ENCODE results near the gene NUSAP1. TPM values are rescaled to one million over a fixed set of nuclear protein-coding genes. Genes with fewer than 3 reads are reported as not detected.
"Not testable (repeated sequence)": the region's sequence is repeated elsewhere in the genome, so short reads cannot be mapped to it uniquely, and the experiment has no call there.

Gene NUSAP1
- total RNA-seq, 1 experiment from 2014 or later, result 115 TPM

GRCh38 chr15:41424809-41425208 is 92.1 kb downstream of the NUSAP1 start:
- no peaks in the 10 kb centered on the region for H3K4me1 ChIP-seq (ENCODE audit: low read length)
- DNase-seq, result no peak
- no peaks in the 10 kb centered on the region for H3K9me2 ChIP-seq (replicated peaks; ENCODE audit: insufficient read depth, low read length)
- H3K9me3 ChIP-seq (ENCODE audit: low read length), result no peaks in the 10 kb centered on the region
- no peak overlapping the region for H3K4me2 ChIP-seq (ENCODE audit: low read depth, low read length, poor library complexity, severe bottlenecking)
- no peaks in the 10 kb centered on the region; the same call in 1 of the 2 replicates for H4K20me1 ChIP-seq (ENCODE audit: insufficient read depth, low read depth, low read length)
- no peaks in the 10 kb centered on the region for H3K36me3 ChIP-seq (ENCODE audit: insufficient read depth, low read length)
- peaks cover 87% of the 10 kb centered on the region for H3K79me2 ChIP-seq (ENCODE audit: low read length)
- no peak overlapping the region for H2AFZ ChIP-seq (ENCODE audit: low read length)
- H3K4me3 ChIP-seq (ENCODE audit: low read length), result no peak overlapping the region
- H3K27me3 ChIP-seq (ENCODE audit: low read length), result no peaks in the 10 kb centered on the region
- no peak overlapping the region for H3K9ac ChIP-seq (ENCODE audit: low read length)
- no peak overlapping the region for H3K27ac ChIP-seq (ENCODE audit: low read length)

- H3K9ac ChIP-seq (ENCODE audit: low read length); H3K27ac ChIP-seq (ENCODE audit: low read length); H3K36me3 ChIP-seq (ENCODE audit: insufficient read depth, low read length); H3K4me3 ChIP-seq (ENCODE audit: low read length); H2AFZ ChIP-seq (ENCODE audit: low read length); DNase-seq; H3K27me3 ChIP-seq (ENCODE audit: low read length); H3K9me2 ChIP-seq (replicated peaks; ENCODE audit: insufficient read depth, low read length); H3K4me2 ChIP-seq (ENCODE audit: low read depth, low read length, poor library complexity, severe bottlenecking); H4K20me1 ChIP-seq (ENCODE audit: insufficient read depth, low read depth, low read length); H3K9me3 ChIP-seq (ENCODE audit: low read length); H3K4me1 ChIP-seq (ENCODE audit: low read length): not testable (repeated sequence)
- peaks cover 85% of the 10 kb centered on the region for H3K79me2 ChIP-seq (ENCODE audit: low read length)
These were observed 93.2 kb downstream of the NUSAP1 start for GRCh38 chr15:41425907-41426306.

GRCh38 chr15:41429003-41429890 is 96.6 kb downstream of the NUSAP1 start:
- Histone ChIP-seq H3K27me3 (ENCODE audit: low read length) (no peaks in the 10 kb centered on the region), H4K20me1 (ENCODE audit: insufficient read depth, low read depth, low read length) (no peaks in the 10 kb centered on the region), H3K4me1 (ENCODE audit: low read length) (no peaks in the 10 kb centered on the region), H3K9ac (ENCODE audit: low read length) (no peak overlapping the region), H3K9me3 (ENCODE audit: low read length) (no peaks in the 10 kb centered on the region), H3K36me3 (ENCODE audit: insufficient read depth, low read length) (no peaks in the 10 kb centered on the region), H3K4me2 (ENCODE audit: low read depth, low read length, poor library complexity, severe bottlenecking) (no peak overlapping the region), H3K4me3 (ENCODE audit: low read length) (no peak overlapping the region), H3K27ac (ENCODE audit: low read length) (no peak overlapping the region), H2AFZ (ENCODE audit: low read length) (no peak overlapping the region), H3K79me2 (ENCODE audit: low read length) (peaks cover 82% of the 10 kb centered on the region), H3K9me2 (replicated peaks; ENCODE audit: insufficient read depth, low read length) (no peaks in the 10 kb centered on the region)
- DNase-seq, result no peak

Other genes with a start within 250 kb of the NUSAP1 start
- gene INO80, start 216.6 kb upstream of the NUSAP1 start, total RNA-seq (2014; rRNA removed; shearing (Covaris generic); ENCODE audit: low replicate concordance), result 20.3 and 31.4 TPM in 2 replicates
- gene EXD1, start 102.1 kb upstream of the NUSAP1 start, total RNA-seq (2014; rRNA removed; shearing (Covaris generic); ENCODE audit: low replicate concordance), result not detected in 2 replicates
- 97.6 and 104 TPM in 2 replicates for gene CHP1, start 101.6 kb upstream of the NUSAP1 start, total RNA-seq (2014; rRNA removed; shearing (Covaris generic); ENCODE audit: low replicate concordance)
- 7.7 and 13.1 TPM in 2 replicates for gene OIP5, start 290 bp upstream of the NUSAP1 start, total RNA-seq (2014; rRNA removed; shearing (Covaris generic); ENCODE audit: low replicate concordance)
- gene NDUFAF1, start 69.6 kb downstream of the NUSAP1 start, total RNA-seq (2014; rRNA removed; shearing (Covaris generic); ENCODE audit: low replicate concordance), result 22.6 and 24.7 TPM in 2 replicates
- gene RTF1, start 84.2 kb downstream of the NUSAP1 start, total RNA-seq (2014; rRNA removed; shearing (Covaris generic); ENCODE audit: low replicate concordance), result 25.7 and 33.5 TPM in 2 replicates
- not detected in 2 replicates for gene ITPKA, start 161.0 kb downstream of the NUSAP1 start, total RNA-seq (2014; rRNA removed; shearing (Covaris generic); ENCODE audit: low replicate concordance)
- 0.78 and 1.7 TPM in 2 replicates for gene LTK, start 180.9 kb downstream of the NUSAP1 start, total RNA-seq (2014; rRNA removed; shearing (Covaris generic); ENCODE audit: low replicate concordance)
- gene RPAP1, start 211.4 kb downstream of the NUSAP1 start, total RNA-seq (2014; rRNA removed; shearing (Covaris generic); ENCODE audit: low replicate concordance), result 17.4 and 26.2 TPM in 2 replicates
- gene TYRO3, start 226.3 kb downstream of the NUSAP1 start, total RNA-seq (2014; rRNA removed; shearing (Covaris generic); ENCODE audit: low replicate concordance), result 0.37 and 1.1 TPM in 2 replicates